CD8-positive, alpha-beta memory T cell (primary cell): ENCODE data around the gene PRRX2. TPM values are rescaled to one million over a fixed set of nuclear protein-coding genes. Genes with fewer than 3 reads are reported as not detected.
A peak's percentile ranks its signal among the peaks of the same experiment; 100 is the strongest.
"Not testable (repeated sequence)": the region's sequence is repeated elsewhere in the genome, so short reads cannot be mapped to it uniquely, and the experiment has no call there.

Experiments used
- CTCF ChIA-PET: fragments of 350-600 bp; sonication (Branson Sonifier 250); formaldehyde crosslinking; loops from one replicate; lab custom pipeline; 2021; ENCODE audit warnings: antibody characterized with exemption; lab: Charles Lee
- POLR2A ChIA-PET: fragments of 350-600 bp; sonication (Branson Sonifier 250); formaldehyde crosslinking; loops from one replicate; lab custom pipeline; 2021; ENCODE audit warnings: antibody characterized with exemption; lab: Charles Lee
- DNase-seq, 5 donors: peaks; one replicate each; pipeline versions ENCODE4 v3.0.0 to v3.0.0-alpha.2; 2020 to 2022; ENCODE audit warnings: mixed read lengths in 1 of 5
- H3K27ac ChIP-seq: one replicate; pipeline ENCODE4 v1.7.0; 2013; ENCODE audit warnings: low read depth, mild to moderate bottlenecking, low read length, moderate library complexity
- H3K27me3 ChIP-seq: 2 replicates; pipeline ENCODE4 v1.7.0; 2013; ENCODE audit warnings: low read length, mild to moderate bottlenecking; ENCODE audit not compliant: insufficient read depth, poor library complexity, severe bottlenecking
- H3K36me3 ChIP-seq: 2 replicates; pipeline ENCODE4 v1.7.0; 2013; ENCODE audit warnings: mild to moderate bottlenecking, low read length, moderate library complexity; ENCODE audit not compliant: insufficient read depth
- H3K4me1 ChIP-seq: 2 replicates; pipeline ENCODE4 v1.7.0; 2013; ENCODE audit warnings: mild to moderate bottlenecking, low read length, moderate library complexity; ENCODE audit not compliant: insufficient read depth
- H3K4me3 ChIP-seq: 2 replicates; pipeline ENCODE4 v1.7.0; 2013; ENCODE audit warnings: mild to moderate bottlenecking, low read length
- H3K9me3 ChIP-seq: 2 replicates; pipeline ENCODE4 v1.7.0; 2013; ENCODE audit warnings: mild to moderate bottlenecking, low read length
- H3K27ac Mint-ChIP-seq, 8 donors: one replicate each; pipeline ENCODE4 v1.8.0; 2020 to 2021; ENCODE audit warnings: mixed read lengths in 8 of 8, mild to moderate bottlenecking in 6 of 8, inconsistent platforms in 3 of 8, moderate library complexity in 3 of 8
- H3K27me3 Mint-ChIP-seq, 2 donors: one replicate each; pipeline ENCODE4 v1.8.0; 2020 to 2021; ENCODE audit warnings: mixed read lengths in 2 of 2, mild to moderate bottlenecking in 1 of 2, moderate library complexity in 1 of 2
- H3K36me3 Mint-ChIP-seq, 3 donors: one replicate each; pipeline ENCODE4 v1.8.0; 2020 to 2021; ENCODE audit warnings: mixed read lengths in 3 of 3, inconsistent platforms in 1 of 3, mild to moderate bottlenecking in 1 of 3
- H3K4me1 Mint-ChIP-seq, 3 donors: one replicate each; pipeline ENCODE4 v1.8.0; 2020 to 2021; ENCODE audit warnings: mixed read lengths in 3 of 3, inconsistent platforms in 1 of 3, mild to moderate bottlenecking in 1 of 3
- H3K4me3 Mint-ChIP-seq, 7 donors: one replicate each; pipeline ENCODE4 v1.8.0; 2020 to 2021; ENCODE audit warnings: mixed read lengths in 7 of 7, mild to moderate bottlenecking in 6 of 7, moderate library complexity in 4 of 7, inconsistent platforms in 2 of 7
- H3K9me3 Mint-ChIP-seq, 5 donors: one replicate each; pipeline ENCODE4 v1.8.0; 2020 to 2022; ENCODE audit warnings: mixed read lengths in 5 of 5, mild to moderate bottlenecking in 3 of 5, moderate library complexity in 2 of 5, inconsistent platforms in 1 of 5
- polyA plus RNA-seq: library from polyadenylated mRNA; unstranded; fragments of 300-500 nt; fragmentation: Illumina TruSeq; gene quantifications from one replicate; pipeline ENCODE4 v1.2.3, GENCODE V29; 2021
- total RNA-seq, 2 experiments: library from RNA; stranded (reverse); gene quantifications; one replicate each; pipeline ENCODE4 v1.2.3, GENCODE V29; 2021

PRRX2 gene
- total and polyA plus RNA-seq, 3 experiments from 2014 or later = 0.35 to 0.66 TPM; not detected in 1

DNA sequence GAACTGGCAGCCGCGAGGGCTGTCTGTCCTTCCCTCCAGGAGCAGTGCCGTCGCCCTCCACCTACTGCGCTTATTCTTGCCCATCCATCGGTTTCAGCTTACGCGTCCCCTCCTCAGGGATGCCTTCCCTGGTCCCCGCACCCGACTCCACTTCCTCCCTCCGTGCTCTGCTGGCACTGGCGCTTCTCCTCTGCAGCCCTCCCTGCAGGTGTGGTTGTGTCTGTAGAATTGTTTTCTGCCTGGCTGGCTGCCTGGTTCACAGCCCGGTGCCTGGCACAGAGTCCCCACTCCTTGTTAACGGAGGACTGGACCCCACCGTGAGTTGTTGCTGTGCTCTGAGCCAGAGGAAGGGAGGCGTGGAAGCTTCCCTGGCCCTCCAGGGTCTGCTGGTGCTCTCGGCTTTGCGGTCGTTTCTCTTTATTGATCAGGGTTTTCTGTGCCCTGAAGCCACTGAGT lies 33.7 kb upstream of the PRRX2 start:
- POLR2A ChIA-PET = no interaction called here
- peaks cover 32% of the 10 kb centered on the region for H3K4me1 ChIP-seq

DNA sequence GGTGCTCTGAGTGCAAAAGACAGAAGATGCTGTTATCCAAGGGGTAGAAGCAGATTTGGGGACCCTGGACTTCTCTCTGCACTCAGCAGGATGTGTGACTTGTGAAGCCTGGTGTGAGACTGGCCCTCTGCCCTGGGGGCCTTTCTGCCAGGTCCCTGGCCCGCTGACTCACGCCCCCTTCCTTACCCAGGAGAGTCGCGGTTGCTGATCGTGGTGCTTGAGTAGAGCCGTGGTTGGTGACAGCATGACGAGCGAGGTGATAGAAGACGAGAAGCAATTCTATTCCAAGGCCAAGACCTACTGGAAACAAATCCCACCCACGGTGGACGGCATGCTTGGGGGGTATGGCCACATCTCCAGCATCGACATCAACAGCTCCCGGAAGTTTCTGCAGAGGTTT lies 33.0 kb upstream of the PRRX2 start:
- Histone ChIP-seq H3K27ac (no peak overlapping the region), H3K4me3 (no peak overlapping the region), H3K9me3 (no peaks in the 10 kb centered on the region), H3K27me3 (no peaks in the 10 kb centered on the region), H3K36me3 (peaks cover 33% of the 10 kb centered on the region), H3K4me1 (peaks cover 25% of the 10 kb centered on the region)
- Mint-ChIP-seq H3K4me3 (no peak overlapping the region), H3K9me3 (peaks cover 0 to 2% (median 0%) of the 10 kb centered on the region in 5 donors), H3K4me1 (peaks cover 35 to 51% (median 46%) of the 10 kb centered on the region in 3 donors), H3K27me3 (no peaks in the 10 kb centered on the region), H3K27ac (peak overlapping the region in 4 of 8 donors; percentile 29 to 70 (median 63)), H3K36me3 (peaks cover 0 to 72% (median 0%) of the 10 kb centered on the region in 3 donors)
- CTCF ChIA-PET = interaction anchor here (1.0 to 1.9 kb wide), 2 partner anchors 493 to 501 kb away, joined by 3 to 7 read pairs; no protein-coding TSS in a partner anchor
- DNase-seq = no peak
- POLR2A ChIA-PET = no interaction called here

More for the DNA sequence above, 33.7 kb upstream of the PRRX2 start:
- peaks cover 0 to 70% (median 0%) of the 10 kb centered on the region in 3 donors for H3K36me3 Mint-ChIP-seq
- CTCF ChIA-PET = interaction anchor here (2.1 to 9.9 kb wide), 2 partner anchors 9 to 492 kb away, joined by 8 to 75 read pairs; partner anchors contain the start of gene ASB6
- peak overlapping the region in 7 of 8 donors; percentile 47 to 76 (median 63) for H3K27ac Mint-ChIP-seq
- peak overlapping the region in 1 of 7 donors; percentile 60 for H3K4me3 Mint-ChIP-seq
- H3K36me3 ChIP-seq = peaks cover 26% of the 10 kb centered on the region
- H3K9me3 ChIP-seq = no peaks in the 10 kb centered on the region
- H3K27me3 Mint-ChIP-seq = no peaks in the 10 kb centered on the region
- H3K27ac ChIP-seq = no peak overlapping the region
- H3K27me3 ChIP-seq = no peaks in the 10 kb centered on the region
- H3K4me1 Mint-ChIP-seq = peaks cover 43 to 58% (median 52%) of the 10 kb centered on the region in 3 donors
- no peak overlapping the region for H3K4me3 ChIP-seq
- H3K9me3 Mint-ChIP-seq = peaks cover 0 to 2% (median 0%) of the 10 kb centered on the region in 5 donors
- no peak for DNase-seq

DNA sequence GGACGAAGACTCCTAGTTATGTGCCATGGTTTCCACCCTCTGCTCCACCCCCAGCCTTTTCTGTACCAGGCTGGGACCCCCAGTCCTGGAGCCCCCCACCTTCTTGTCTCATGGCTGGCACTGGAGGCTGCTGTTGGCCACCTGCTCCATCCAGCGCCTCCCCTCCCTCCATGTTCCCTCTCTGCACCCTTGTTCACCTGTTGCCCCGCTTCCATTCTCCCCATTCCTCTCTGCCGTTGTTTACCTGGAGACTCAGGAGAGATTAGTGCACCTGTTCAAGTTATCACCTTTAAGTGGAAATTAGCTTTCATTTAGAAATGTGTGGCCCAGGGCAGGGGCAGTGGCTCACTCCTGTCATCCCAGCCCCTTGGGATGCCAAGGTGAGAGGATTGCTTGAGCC lies 32.2 kb upstream of the PRRX2 start:
- no peak overlapping the region for H3K4me3 Mint-ChIP-seq
- Histone ChIP-seq H3K4me1 (peaks cover 17% of the 10 kb centered on the region), H3K36me3 (peaks cover 36% of the 10 kb centered on the region), H3K9me3 (no peaks in the 10 kb centered on the region), H3K27ac (no peak overlapping the region), H3K4me3 (no peak overlapping the region), H3K27me3 (no peaks in the 10 kb centered on the region)
- H3K36me3 Mint-ChIP-seq = peaks cover 0 to 77% (median 0%) of the 10 kb centered on the region in 3 donors
- DNase-seq = no peak
- H3K27ac Mint-ChIP-seq = peak overlapping the region in 6 of 8 donors; percentile 42 to 75 (median 54)
- H3K27me3 Mint-ChIP-seq = no peaks in the 10 kb centered on the region
- H3K4me1 Mint-ChIP-seq = peaks cover 28 to 49% (median 45%) of the 10 kb centered on the region in 3 donors
- CTCF ChIA-PET = interaction anchor here (1.0 to 1.9 kb wide), 3 partner anchors 490 to 502 kb away, joined by 3 to 7 read pairs (median 3); no protein-coding TSS in a partner anchor
- peaks cover 0 to 2% (median 0%) of the 10 kb centered on the region in 5 donors for H3K9me3 Mint-ChIP-seq
- POLR2A ChIA-PET = no interaction called here

DNA sequence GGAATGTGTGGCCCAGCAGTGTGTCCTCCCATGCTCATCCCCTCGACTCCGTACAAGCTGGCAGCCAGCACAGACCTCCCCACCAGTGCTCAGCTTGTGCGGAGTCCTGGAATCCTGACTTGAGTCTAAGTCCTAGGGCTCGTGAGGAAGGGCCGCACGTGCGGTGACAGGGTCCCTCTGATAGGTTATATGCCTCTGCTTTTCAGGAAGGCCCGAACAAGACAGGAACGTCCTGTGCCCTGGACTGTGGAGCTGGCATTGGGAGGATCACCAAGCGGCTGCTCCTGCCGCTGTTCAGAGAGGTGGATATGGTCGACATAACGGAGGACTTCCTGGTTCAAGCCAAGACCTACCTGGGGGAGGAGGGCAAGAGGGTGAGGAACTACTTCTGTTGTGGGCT lies 31.6 kb upstream of the PRRX2 start:
- H3K36me3 Mint-ChIP-seq = peaks cover 0 to 79% (median 0%) of the 10 kb centered on the region in 3 donors
- H3K9me3 ChIP-seq = no peaks in the 10 kb centered on the region
- ChIA-PET POLR2A (no interaction called here), CTCF (interaction anchor here (1.1 to 1.9 kb wide), 2 partner anchors 491 to 495 kb away, joined by 3 to 7 read pairs; no protein-coding TSS in a partner anchor)
- peaks cover 27 to 45% (median 38%) of the 10 kb centered on the region in 3 donors for H3K4me1 Mint-ChIP-seq
- H3K4me1 ChIP-seq = peaks cover 11% of the 10 kb centered on the region
- H3K36me3 ChIP-seq = peaks cover 43% of the 10 kb centered on the region
- no peak for DNase-seq
- H3K27me3 Mint-ChIP-seq = no peaks in the 10 kb centered on the region
- no peak overlapping the region for H3K4me3 ChIP-seq
- H3K27me3 ChIP-seq = no peaks in the 10 kb centered on the region
- peaks cover 0 to 2% (median 0%) of the 10 kb centered on the region in 5 donors for H3K9me3 Mint-ChIP-seq
- no peak overlapping the region for H3K27ac ChIP-seq
- H3K4me3 Mint-ChIP-seq = no peak overlapping the region
- peak overlapping the region in 1 of 8 donors; percentile 61 for H3K27ac Mint-ChIP-seq

DNA sequence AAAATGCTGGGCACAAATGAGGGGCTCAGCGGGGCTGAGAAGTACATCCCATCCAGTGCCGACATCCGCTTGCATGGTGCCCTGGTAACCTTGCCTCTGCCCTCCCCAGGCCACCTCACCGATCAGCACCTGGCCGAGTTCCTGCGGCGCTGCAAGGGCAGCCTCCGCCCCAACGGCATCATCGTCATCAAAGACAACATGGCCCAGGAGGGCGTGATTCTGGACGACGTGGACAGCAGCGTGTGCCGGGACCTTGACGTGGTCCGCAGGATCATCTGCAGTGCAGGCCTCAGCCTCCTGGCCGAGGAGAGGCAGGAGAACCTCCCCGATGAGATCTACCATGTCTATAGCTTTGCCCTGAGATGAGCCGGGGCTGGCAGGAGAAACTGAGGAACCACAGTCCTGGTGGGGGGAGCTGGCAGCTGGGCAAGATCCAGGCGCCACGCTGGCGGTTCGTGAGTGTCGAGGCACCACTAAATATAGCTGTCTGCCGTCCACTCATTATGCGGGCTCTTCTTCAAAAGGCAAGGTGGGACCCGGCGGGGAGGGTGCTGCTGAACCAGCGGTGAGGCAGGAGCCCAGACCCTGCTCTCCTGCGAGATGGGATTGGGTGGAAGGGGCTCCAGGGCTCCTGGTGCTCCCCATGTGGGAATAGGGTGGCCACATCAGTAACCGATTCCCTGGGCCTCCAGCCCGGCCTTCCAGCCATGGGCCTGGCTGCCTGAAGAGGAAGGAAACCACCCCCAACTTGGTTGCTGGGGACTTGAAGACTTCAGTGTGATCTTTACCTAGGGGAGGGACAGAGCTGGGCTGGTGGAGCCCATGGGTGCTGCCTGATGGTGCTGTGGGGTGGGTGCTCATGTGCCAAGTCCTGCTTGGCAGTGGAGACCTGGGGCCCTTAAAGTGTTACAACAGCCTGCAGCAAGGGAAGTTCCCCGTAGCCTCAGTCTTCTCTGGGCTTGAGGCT lies 30.1 kb upstream of the PRRX2 start:
- H3K4me3 Mint-ChIP-seq = no peak overlapping the region
- POLR2A ChIA-PET = no interaction called here
- Histone ChIP-seq H3K4me1 (peaks cover 5% of the 10 kb centered on the region), H3K27ac (no peak overlapping the region), H3K4me3 (no peak overlapping the region), H3K36me3 (peaks cover 50% of the 10 kb centered on the region), H3K27me3 (no peaks in the 10 kb centered on the region), H3K9me3 (no peaks in the 10 kb centered on the region)
- CTCF ChIA-PET = interaction anchor here (1.6 kb wide), 1 partner anchor 15 kb away, joined by 4 read pairs; the partner anchor contains the start of gene C9orf50
- DNase-seq = no peak
- H3K4me1 Mint-ChIP-seq = peaks cover 21 to 39% (median 30%) of the 10 kb centered on the region in 3 donors
- H3K9me3 Mint-ChIP-seq = peaks cover 0 to 2% (median 0%) of the 10 kb centered on the region in 5 donors
- peak overlapping the region in 2 of 8 donors; percentile 48 to 68 for H3K27ac Mint-ChIP-seq
- H3K27me3 Mint-ChIP-seq = no peaks in the 10 kb centered on the region
- H3K36me3 Mint-ChIP-seq = peaks cover 0 to 73% (median 0%) of the 10 kb centered on the region in 3 donors

DNA sequence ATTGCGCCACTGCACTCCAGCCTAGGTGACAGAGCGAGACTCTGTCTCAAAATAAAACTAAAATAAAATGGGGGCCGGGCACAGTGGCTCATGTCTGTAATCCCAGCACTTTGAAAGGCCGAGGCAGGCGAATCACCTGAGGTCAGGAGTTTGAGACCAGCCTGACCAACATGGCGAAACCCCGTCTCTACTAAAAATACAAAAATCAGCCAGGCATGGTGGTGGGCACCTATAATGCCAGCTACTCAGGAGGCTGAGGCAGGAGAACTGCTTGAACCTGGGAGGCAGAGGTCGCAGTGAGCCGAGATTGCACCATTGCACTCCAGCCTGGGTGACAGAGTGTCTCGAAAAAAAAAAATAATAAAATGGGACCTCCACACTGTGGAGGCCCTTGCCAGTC lies 29.1 kb upstream of the PRRX2 start:
- H3K9me3 ChIP-seq, H3K27ac ChIP-seq, H3K27me3 ChIP-seq, H3K27me3 Mint-ChIP-seq, H3K9me3 Mint-ChIP-seq, DNase-seq, H3K4me3 Mint-ChIP-seq, POLR2A ChIA-PET, H3K4me3 ChIP-seq: not testable (repeated sequence)
- CTCF ChIA-PET = interaction anchor here (1.6 to 8.8 kb wide), 2 partner anchors 10 to 16 kb away, joined by 4 to 75 read pairs; partner anchors contain the start of genes C9orf50 and NTMT1
- Histone ChIP-seq H3K4me1 (peaks cover 15% of the 10 kb centered on the region), H3K36me3 (peaks cover 50% of the 10 kb centered on the region)
- Mint-ChIP-seq H3K4me1 (peaks cover 21 to 39% (median 29%) of the 10 kb centered on the region in 3 donors), H3K36me3 (peaks cover 0 to 75% (median 0%) of the 10 kb centered on the region in 3 donors), H3K27ac (peak overlapping the region in 2 of 8 donors; percentile 19 to 21)

DNA sequence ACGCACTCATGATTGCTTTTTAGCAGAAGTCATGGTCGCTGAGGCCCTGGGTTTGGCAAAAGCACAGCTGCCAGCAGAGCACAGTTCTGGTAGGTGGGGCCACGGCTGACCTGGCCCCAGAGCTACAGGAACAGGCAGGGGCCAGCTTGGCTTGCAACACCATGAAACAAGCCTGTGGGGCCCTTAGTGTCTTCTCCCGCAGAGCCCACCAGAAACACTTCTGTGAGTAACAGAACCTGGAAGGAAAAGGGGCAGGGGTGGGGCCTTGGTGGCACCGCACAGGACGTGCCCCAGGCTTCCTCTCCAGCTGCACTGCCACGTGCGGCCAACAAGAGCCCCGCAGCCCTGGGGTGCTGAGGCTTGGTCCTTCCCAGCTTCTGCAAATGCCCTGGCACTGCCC lies 28.3 kb upstream of the PRRX2 start:
- H3K9me3 ChIP-seq = no peaks in the 10 kb centered on the region
- no peaks in the 10 kb centered on the region for H3K27me3 Mint-ChIP-seq
- H3K36me3 ChIP-seq = peaks cover 50% of the 10 kb centered on the region
- CTCF ChIA-PET = interaction anchor here (8.8 kb wide), 1 partner anchor 10 kb away, joined by 75 read pairs; the partner anchor contains the start of gene NTMT1
- peaks cover 0 to 2% (median 0%) of the 10 kb centered on the region in 5 donors for H3K9me3 Mint-ChIP-seq
- DNase-seq = no peak
- POLR2A ChIA-PET = no interaction called here
- peaks cover 18 to 37% (median 24%) of the 10 kb centered on the region in 3 donors for H3K4me1 Mint-ChIP-seq
- H3K27ac Mint-ChIP-seq = peak overlapping the region in 3 of 8 donors; percentile 38 to 78 (median 55)
- peaks cover 0 to 69% (median 0%) of the 10 kb centered on the region in 3 donors for H3K36me3 Mint-ChIP-seq
- H3K4me3 Mint-ChIP-seq = no peak overlapping the region
- H3K4me3 ChIP-seq = no peak overlapping the region
- no peaks in the 10 kb centered on the region for H3K27me3 ChIP-seq
- no peak overlapping the region for H3K27ac ChIP-seq
- peaks cover 15% of the 10 kb centered on the region for H3K4me1 ChIP-seq
